ENCODE measurements around the gene SBK3. TPM values are rescaled to one million over a fixed set of nuclear protein-coding genes. Genes with fewer than 3 reads are reported as not detected.
"Not testable (repeated sequence)": the region's sequence is repeated elsewhere in the genome, so short reads cannot be mapped to it uniquely, and the experiment has no call there.

Gene SBK3
- total RNA-seq, 1 donor from 2014 or later = 21.1 TPM

DNA sequence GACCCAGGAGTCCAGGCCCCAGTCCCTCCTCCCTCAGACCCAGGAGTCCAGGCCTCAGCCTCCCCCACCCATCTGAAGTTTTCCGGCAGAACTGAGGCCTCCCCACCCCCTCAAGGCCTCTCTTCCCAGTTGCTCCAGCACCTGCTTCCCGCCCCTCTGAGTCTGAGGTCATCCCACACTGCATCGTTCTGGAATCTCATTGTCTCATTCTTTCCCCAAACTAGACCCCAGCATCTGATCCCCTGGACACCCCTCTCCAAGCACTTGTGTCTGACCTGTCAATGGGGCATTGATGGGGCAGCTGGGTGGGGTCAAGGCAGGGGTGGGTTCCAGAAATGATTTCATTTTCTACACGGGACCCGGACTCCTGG is 7.6 kb downstream of the SBK3 start:
- Histone ChIP-seq H3K4me1 (no peaks in the 10 kb centered on the region), H3K4me3 (no peak overlapping the region), H3K27me3 (ENCODE audit: low read depth) (peaks cover 3% of the 10 kb centered on the region), H3K36me3 (no peaks in the 10 kb centered on the region), H3K9me3 (replicated peaks) (no peaks in the 10 kb centered on the region), H3K27ac (replicated peaks) (no peak overlapping the region)
- intact Hi-C loops (cut with micrococcal nuclease) = no loop called here
- no peak for DNase-seq
- TF ChIP-seq, protein P1, sequence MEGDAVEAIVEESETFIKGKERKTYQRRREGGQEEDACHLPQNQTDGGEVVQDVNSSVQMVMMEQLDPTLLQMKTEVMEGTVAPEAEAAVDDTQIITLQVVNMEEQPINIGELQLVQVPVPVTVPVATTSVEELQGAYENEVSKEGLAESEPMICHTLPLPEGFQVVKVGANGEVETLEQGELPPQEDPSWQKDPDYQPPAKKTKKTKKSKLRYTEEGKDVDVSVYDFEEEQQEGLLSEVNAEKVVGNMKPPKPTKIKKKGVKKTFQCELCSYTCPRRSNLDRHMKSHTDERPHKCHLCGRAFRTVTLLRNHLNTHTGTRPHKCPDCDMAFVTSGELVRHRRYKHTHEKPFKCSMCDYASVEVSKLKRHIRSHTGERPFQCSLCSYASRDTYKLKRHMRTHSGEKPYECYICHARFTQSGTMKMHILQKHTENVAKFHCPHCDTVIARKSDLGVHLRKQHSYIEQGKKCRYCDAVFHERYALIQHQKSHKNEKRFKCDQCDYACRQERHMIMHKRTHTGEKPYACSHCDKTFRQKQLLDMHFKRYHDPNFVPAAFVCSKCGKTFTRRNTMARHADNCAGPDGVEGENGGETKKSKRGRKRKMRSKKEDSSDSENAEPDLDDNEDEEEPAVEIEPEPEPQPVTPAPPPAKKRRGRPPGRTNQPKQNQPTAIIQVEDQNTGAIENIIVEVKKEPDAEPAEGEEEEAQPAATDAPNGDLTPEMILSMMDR (IDR thresholded peaks at IDR 0.05; ENCODE audit: borderline replicate concordance) = no peak

DNA sequence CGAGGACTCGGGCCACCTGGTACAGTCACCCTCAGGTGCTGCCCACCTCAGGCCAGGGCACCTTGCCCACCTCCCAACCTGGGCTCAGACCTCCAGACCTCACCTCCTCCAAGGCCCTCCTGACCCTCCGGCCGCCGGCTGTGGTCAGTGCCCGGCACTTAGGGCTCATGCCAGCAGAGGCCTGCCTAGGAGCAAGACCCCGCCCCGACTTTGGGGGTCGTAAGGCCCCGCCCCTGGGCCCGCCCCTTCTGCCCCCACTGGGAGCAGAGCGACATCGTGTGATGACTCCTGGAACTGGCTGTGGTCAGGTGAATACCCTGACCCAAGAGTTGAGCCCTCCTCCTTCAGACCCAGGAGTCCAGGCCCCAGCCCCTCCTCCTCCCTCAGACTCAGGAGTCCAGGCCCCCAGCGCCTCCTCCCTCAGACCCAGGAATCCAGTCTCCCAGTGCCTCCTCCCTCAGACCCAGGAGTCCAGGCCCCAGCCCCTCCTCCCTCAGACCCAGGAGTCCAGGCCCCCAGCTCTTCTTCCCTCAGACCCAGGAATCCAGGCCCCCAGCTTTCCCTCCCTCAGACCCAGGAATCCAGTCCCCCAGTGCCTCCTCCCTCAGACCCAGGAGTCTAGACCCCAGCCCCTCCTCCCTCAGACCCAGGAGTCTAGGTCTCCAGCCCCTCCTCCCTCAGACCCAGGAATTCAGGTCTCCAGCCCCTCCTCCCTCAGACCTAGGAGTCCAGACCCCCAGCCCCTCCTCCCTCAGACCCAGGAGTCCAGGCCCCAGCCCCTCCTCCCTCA is 8.2 kb downstream of the SBK3 start, which contains the start of gene SBK2:
SBK2 (minus strand) TSS at position 183 of the 790 bp plus-strand sequence. CDS start 839 bp downstream, outside the sequence.
- Histone ChIP-seq H3K27ac (replicated peaks) (no peak within 1 kb of the TSS), H3K4me1 (no peaks in the 10 kb centered on the region), H3K4me3 (peak within 1 kb of the TSS; percentile 56), H3K36me3 (no peaks in the 10 kb centered on the region), H3K27me3 (ENCODE audit: low read depth) (peaks cover 3% of the 10 kb centered on the region), H3K9me3 (replicated peaks) (no peaks in the 10 kb centered on the region)
- DNase-seq = no peak
- TF ChIP-seq, protein P1 (IDR thresholded peaks at IDR 0.05; ENCODE audit: borderline replicate concordance) = peak; percentile 51
- intact Hi-C loops (cut with micrococcal nuclease) = no loop called here

DNA sequence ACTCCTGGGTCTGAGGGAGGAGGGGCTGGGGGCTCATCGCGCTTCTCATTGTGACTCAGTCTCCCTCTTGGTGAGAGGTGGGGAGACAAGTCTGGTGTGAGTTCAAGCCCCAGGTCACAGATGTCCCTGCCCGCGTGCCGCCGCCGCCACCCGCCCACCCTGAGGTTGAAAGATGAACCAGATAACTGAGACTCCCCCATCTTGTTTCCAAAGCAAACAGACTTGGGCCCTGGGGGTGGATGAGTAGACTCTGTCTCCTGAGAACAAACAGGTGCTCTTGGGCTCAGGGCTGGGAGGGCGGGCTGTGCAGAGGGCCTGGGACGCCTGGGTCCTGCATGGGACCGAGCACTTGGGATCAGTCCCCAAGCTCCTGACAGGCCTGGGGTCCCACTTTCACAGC is 9.0 kb downstream of the SBK3 start:
- intact Hi-C loops (cut with micrococcal nuclease) = no loop called here
- no peak overlapping the region for H3K27ac ChIP-seq (replicated peaks)
- DNase-seq = no peak
- H3K36me3 ChIP-seq = no peaks in the 10 kb centered on the region
- H3K4me1 ChIP-seq = no peaks in the 10 kb centered on the region
- peak overlapping the region; percentile 56 for H3K4me3 ChIP-seq
- H3K27me3 ChIP-seq (ENCODE audit: low read depth) = peaks cover 6% of the 10 kb centered on the region
- TF ChIP-seq, protein P1 (IDR thresholded peaks at IDR 0.05; ENCODE audit: borderline replicate concordance) = no peak
- no peaks in the 10 kb centered on the region for H3K9me3 ChIP-seq (replicated peaks)

DNA sequence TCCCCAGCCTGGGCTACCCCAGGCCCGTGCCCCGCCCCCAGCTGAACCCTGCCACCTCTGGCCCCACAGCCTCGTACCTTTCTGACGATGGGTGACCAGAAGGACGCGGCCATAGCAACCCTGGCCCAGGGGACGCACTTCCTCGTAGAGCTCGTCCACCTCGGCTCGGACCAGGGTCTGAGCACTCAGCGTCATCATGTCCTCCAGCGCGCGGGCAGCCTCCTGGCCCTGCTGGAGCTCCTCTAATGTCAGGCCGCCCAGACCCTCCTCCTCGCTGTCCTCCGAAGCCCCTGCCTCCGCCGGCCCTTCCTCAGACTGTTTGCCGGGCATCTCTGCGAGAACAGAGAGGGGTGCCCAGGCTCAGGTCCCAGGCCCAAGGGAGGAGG is 9.4 kb downstream of the SBK3 start:
- H3K9me3 ChIP-seq (replicated peaks) = no peaks in the 10 kb centered on the region
- intact Hi-C loops (cut with micrococcal nuclease) = no loop called here
- DNase-seq = no peak
- TF ChIP-seq, protein P1 (IDR thresholded peaks at IDR 0.05; ENCODE audit: borderline replicate concordance) = no peak
- H3K4me1 ChIP-seq = no peaks in the 10 kb centered on the region
- no peaks in the 10 kb centered on the region for H3K36me3 ChIP-seq
- H3K4me3 ChIP-seq = peak overlapping the region; percentile 56
- H3K27me3 ChIP-seq (ENCODE audit: low read depth) = peaks cover 11% of the 10 kb centered on the region
- H3K27ac ChIP-seq (replicated peaks) = no peak overlapping the region

DNA sequence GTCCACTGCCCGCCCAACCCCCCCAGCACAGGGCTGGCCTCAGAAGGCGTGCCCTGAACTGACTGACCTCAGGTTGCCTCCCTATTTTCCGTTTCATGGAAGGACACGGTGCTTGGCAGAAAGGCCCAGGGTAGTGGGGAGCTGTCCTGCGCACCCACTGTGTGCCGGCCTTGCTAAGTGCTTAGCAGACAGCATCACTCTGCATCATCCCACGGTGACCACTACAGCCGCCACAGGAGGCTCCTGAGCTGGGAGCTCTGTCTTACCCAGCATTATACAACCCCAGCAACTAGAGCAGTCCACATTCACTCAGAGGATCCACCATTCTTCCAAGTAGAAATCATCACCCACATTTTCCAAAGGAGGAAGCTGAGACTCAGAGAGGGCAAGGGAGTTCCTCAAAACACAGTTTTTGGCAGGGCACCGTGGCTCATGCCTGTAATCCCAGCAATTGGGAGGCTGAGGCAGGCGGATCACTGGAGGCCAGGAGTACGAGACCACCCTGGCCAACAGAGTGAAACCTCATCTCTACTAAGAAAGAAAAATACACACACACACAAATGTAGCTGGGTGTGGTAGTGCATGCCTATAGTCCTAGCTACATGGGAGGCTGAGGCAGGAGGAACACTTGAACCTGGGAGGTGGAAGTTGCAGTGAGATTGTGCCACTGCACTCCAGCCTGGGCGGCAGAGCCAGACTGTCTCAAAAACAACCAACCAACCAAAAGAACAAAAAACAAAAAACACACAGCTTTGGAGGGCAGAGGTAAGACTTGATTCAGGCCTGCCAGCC is 10.0 kb downstream of the SBK3 start:
- Histone ChIP-seq H3K27ac (replicated peaks) (no peak overlapping the region), H3K4me1 (no peaks in the 10 kb centered on the region), H3K9me3 (replicated peaks) (no peaks in the 10 kb centered on the region), H3K36me3 (no peaks in the 10 kb centered on the region), H3K27me3 (ENCODE audit: low read depth) (peaks cover 10% of the 10 kb centered on the region), H3K4me3 (no peak overlapping the region)
- TF ChIP-seq, protein P1 (IDR thresholded peaks at IDR 0.05; ENCODE audit: borderline replicate concordance) = no peak
- no peak for DNase-seq
- intact Hi-C loops (cut with micrococcal nuclease) = no loop called here

DNA sequence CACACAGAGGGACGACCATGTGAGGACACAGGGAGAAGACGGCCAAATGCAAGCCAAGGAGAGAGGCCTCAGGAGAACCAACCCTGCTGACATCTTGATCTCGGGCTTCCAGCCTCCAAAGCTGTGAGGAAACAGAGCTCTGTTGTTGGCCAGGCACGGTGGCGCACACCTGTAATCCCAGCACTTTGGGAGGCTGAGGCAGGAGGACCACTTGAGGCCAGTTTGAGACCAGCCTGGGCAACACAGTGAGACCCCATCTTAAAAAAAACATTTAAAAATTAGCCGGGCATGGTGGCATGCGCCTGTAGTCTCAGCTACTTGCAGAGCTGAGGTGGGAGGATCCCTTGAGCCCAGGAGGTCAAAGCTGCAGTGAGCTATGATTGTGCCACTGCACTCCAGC is 11.1 kb downstream of the SBK3 start:
- H3K27me3 ChIP-seq (ENCODE audit: low read depth) = peaks cover 20% of the 10 kb centered on the region
- intact Hi-C loops (cut with micrococcal nuclease); DNase-seq; H3K36me3 ChIP-seq; H3K4me3 ChIP-seq; H3K4me1 ChIP-seq; H3K27ac ChIP-seq (replicated peaks); H3K9me3 ChIP-seq (replicated peaks): not testable (repeated sequence)

Measured in left ventricle myocardium inferior (tissue), 1 donor.